Motor neuron (in vitro differentiated cells): ENCODE data around the gene BACH1. TPM values are rescaled to one million over a fixed set of nuclear protein-coding genes. Genes with fewer than 3 reads are reported as not detected.

Experiments used
- ATAC-seq, 8 experiments: fragments of 200-7000 bp; cut with Tn5 transposase; replicated peaks in 6 of 8; 2 replicates each; pipeline ENCODE4 v1.8.0; 2021; ENCODE audit warnings: mild to moderate bottlenecking in 8 of 8, moderate library complexity in 8 of 8
- H3K27ac ChIP-seq, 2 donors: fragments of 250-450 bp; sonication (Bioruptor Pico); 2 replicates each; pipeline ENCODE4 v1.9.0; 2021; ENCODE audit warnings: antibody characterized with exemption in 2 of 2, mild to moderate bottlenecking in 2 of 2, moderate library complexity in 1 of 2
- H3K4me1 ChIP-seq, 2 donors: fragments of 250-450 bp; sonication (Bioruptor Pico); replicated peaks in 1 of 2; 2 replicates each; pipeline ENCODE4 v1.6.1; 2021; ENCODE audit warnings: antibody characterized with exemption in 2 of 2, mild to moderate bottlenecking in 2 of 2, moderate library complexity in 1 of 2
- H3K4me3 ChIP-seq, 5 donors: fragments of 250-450 bp; sonication (Bioruptor Pico); 2 replicates each; pipeline ENCODE4 v1.9.0; 2021; ENCODE audit warnings: antibody characterized with exemption in 5 of 5, mild to moderate bottlenecking in 5 of 5, moderate library complexity in 4 of 5
- whole genome bisulfite sequencing, 10 experiments: fragments of 450-650 bp; shearing (Covaris generic); methylation state at CpG; one replicate each; pipeline ENCODE4 v1.0.0; 2022; 5-methylcytosine and 5-hydroxymethylcytosine counted together
- in situ Hi-C, 9 experiments: fragments of 400-800 bp; cut with MboI; loops; one replicate each; pipeline ENCODE4 v1.15.0; 2021; ENCODE audit warnings: low sequenced_read_pairs in 9 of 9, low pct_unique_long_range_greater_than_20kb in 2 of 9; ENCODE audit not compliant: unreplicated experiment in 9 of 9
- total RNA-seq, 8 experiments: library from RNA; unstranded; fragments of 300-600 nt; gene quantifications; 2 replicates each; pipeline versions ENCODE4 v1.2.3 to v1.2.4, GENCODE V29; 2022

BACH1 gene
- total RNA-seq, 8 experiments from 2014 or later: 26.8 to 64.3 (median 45.7) TPM

DNA sequence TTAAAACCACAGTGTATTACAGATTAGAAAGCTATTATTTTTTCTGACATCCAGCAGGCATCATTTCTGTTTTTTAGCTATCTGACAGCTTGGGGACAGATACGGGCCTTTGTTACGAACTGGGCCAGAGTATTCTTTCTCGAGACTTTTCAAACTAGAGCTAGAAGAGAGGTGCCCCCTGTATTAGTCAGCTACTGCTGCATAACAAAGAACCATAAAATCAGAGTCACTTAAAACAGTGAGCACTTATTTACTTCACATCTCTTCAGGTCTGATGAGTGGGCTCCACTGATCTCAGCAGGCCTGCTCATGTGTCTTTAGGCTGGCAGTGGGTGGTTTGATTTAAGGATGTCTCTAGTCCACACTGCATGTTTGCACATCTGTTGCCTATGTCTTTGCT is 67.8 kb downstream of the BACH1 start:
- Histone ChIP-seq H3K27ac (no peak overlapping the region), H3K4me3 (no peak overlapping the region), H3K4me1 (no peaks in the 10 kb centered on the region)
- 91 to 100% (median 97%) methylated on average over 1 to 3 of the region's 3 CpGs; no CpG with 5 or more reads in 1 of the 10 experiments for WGBS, 10 experiments
- ATAC-seq: no peak
- in situ Hi-C loops: loop anchor here in 2 of 9 experiments (10.0 kb wide), 2 partner anchors 202 to 272 kb away; no protein-coding TSS in a partner anchor

DNA sequence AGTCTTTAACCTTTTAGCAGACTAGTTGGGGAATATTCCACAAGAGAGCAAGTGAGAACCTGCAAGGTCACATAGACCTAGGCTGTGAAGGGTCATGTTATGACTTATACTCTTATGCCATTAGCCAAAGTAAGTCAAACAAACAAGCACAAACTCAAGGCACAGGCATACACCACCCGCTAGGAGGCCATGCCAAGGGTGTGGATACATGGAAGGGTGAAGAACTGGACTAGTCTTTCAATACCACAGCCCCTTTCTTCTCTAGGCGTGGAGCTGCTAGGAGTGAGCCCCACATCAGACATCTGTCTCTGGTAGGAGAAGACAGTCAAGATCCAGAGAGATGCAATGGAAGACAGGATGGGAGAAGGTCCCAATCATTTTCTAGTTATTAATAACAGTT is 68.6 kb downstream of the BACH1 start:
- no peak for ATAC-seq
- in situ Hi-C loops: loop anchor here in 2 of 9 experiments (10.0 kb wide), 2 partner anchors 203 to 273 kb away; no protein-coding TSS in a partner anchor

DNA sequence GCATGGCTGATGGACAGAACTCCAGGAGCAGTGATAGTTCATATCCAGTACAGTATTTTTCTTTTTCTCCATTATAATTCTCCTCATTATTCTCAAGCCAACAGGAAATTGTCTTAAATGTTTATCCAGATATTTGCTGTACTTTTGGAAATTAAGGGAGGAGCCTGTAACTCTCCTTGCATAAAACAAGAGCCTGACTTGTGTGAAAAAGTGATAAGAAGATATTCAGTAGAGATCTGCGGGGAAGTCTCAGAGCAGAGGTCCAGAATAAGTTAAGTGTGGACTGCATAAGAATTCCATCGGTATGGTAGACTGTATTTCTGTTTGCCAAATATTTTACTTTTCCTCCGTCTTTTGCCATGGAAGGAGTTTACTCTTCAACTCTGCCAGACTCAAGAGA is 70.2 kb downstream of the BACH1 start:
- no peak for ATAC-seq
- in situ Hi-C loops: loop anchor here in 2 of 9 experiments (10.0 kb wide), 2 partner anchors 204 to 274 kb away; no protein-coding TSS in a partner anchor
- WGBS, 10 experiments: 79 to 100% (median 93%) methylated on average over 2 to 3 of the region's 3 CpGs; no CpG with 5 or more reads in 4 of the 10 experiments

More for the DNA sequence above, 68.6 kb downstream of the BACH1 start:
- no peak overlapping the region for H3K4me3 ChIP-seq
- WGBS, 10 experiments: 100% methylated on average over 1 to 2 of the region's 2 CpGs; no CpG with 5 or more reads in 6 of the 10 experiments
- no peak overlapping the region for H3K27ac ChIP-seq
- H3K4me1 ChIP-seq: no peaks in the 10 kb centered on the region

DNA sequence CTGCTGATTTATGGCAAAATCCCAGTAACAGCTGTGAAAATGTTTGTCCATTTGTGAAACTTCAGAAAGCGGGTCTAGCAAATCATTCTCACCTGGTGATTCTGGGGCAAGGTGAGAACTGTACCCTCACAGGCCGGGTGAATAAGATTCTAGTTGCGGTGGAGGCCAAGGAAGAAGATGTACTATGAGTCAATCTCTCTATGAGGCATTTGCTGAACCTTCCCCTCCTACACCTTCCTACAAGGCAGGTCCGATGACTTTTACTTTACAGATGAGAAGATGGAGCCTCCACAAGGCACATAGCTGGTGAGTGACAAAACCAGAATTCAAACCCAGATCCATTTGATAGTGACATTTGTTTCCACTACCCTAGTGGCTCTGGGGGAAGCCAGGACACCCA is 72.7 kb downstream of the BACH1 start:
- no peak for ATAC-seq
- no peak overlapping the region for H3K27ac ChIP-seq
- H3K4me3 ChIP-seq: no peak overlapping the region
- no peaks in the 10 kb centered on the region for H3K4me1 ChIP-seq
- whole genome bisulfite sequencing, 10 experiments: 49 to 100% (median 99%) methylated on average over 1 to 4 of the region's 4 CpGs; no CpG with 5 or more reads in 2 of the 10 experiments
- in situ Hi-C loops: loop anchor here in 1 of 9 experiments (10.0 kb wide), 2 partner anchors 207 to 287 kb away; no protein-coding TSS in a partner anchor

More for the DNA sequence above, 70.2 kb downstream of the BACH1 start:
- Histone ChIP-seq H3K4me3 (no peak overlapping the region), H3K4me1 (no peaks in the 10 kb centered on the region), H3K27ac (no peak overlapping the region)

GRCh38 chr21:29372063-29372802 is 73.5 kb downstream of the BACH1 start:
- peak in 6 of 8 experiments; percentile 43 to 97 (median 80) for ATAC-seq
- no peaks in the 10 kb centered on the region for H3K4me1 ChIP-seq
- H3K4me3 ChIP-seq: no peak overlapping the region
- H3K27ac ChIP-seq: no peak overlapping the region
- in situ Hi-C loops: loop anchor here in 1 of 9 experiments (10.0 kb wide), 2 partner anchors 207 to 287 kb away; no protein-coding TSS in a partner anchor
- WGBS, 10 experiments: 7 to 100% (median 64%) methylated on average over 2 to 10 of the region's 11 CpGs; no CpG with 5 or more reads in 1 of the 10 experiments

GRCh38 chr21:29374481-29374880 is 75.8 kb downstream of the BACH1 start:
- peak in 1 of 8 experiments; percentile 23 for ATAC-seq
- H3K4me3 ChIP-seq: no peak overlapping the region
- in situ Hi-C loops: loop anchor here in 1 of 9 experiments (10.0 kb wide), 2 partner anchors 210 to 290 kb away; no protein-coding TSS in a partner anchor
- 79 to 100% (median 80%) methylated on average over 1 of the region's 1 CpG; no CpG with 5 or more reads in 6 of the 10 experiments for WGBS, 10 experiments
- no peak overlapping the region for H3K27ac ChIP-seq
- H3K4me1 ChIP-seq: no peaks in the 10 kb centered on the region

- in situ Hi-C loops: loop anchor here in 1 of 9 experiments (10.0 kb wide), 2 partner anchors 212 to 292 kb away; no protein-coding TSS in a partner anchor
- WGBS, 10 experiments: 20 to 80% (median 71%) methylated on average over 1 to 2 of the region's 3 CpGs; no CpG with 5 or more reads in 3 of the 10 experiments
- Histone ChIP-seq H3K4me1 (no peaks in the 10 kb centered on the region), H3K27ac (no peak overlapping the region), H3K4me3 (no peak overlapping the region)
- ATAC-seq: peak in 3 of 8 experiments; percentile 51 to 76 (median 51)
Measured at GRCh38 chr21:29376556-29376955, 77.8 kb downstream of the BACH1 start.

DNA sequence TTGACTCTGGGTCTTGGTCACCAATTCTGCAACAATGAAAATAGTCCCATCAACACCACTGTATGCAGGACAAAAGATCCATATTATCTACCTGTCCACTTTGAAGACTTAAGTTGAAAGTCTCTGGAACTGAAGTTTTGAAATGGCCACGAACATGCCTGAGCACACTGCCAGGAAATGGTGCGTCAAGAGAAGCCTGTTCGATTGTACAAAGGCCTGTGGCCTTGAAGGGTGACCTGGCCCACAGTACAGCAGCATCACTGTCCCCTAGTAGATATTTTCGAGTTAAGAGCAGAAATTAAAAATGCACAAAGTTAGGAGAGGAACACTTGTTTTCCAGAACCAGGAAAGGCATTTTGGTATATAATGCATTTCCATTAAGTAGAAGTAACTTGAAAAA is 78.5 kb downstream of the BACH1 start:
- ATAC-seq: no peak
- in situ Hi-C loops: loop anchor here in 1 of 9 experiments (10.0 kb wide), 2 partner anchors 212 to 292 kb away; no protein-coding TSS in a partner anchor
- Histone ChIP-seq H3K27ac (no peak overlapping the region), H3K4me1 (no peaks in the 10 kb centered on the region), H3K4me3 (no peak overlapping the region)
- 50 to 95% (median 86%) methylated on average over 1 to 4 of the region's 4 CpGs; no CpG with 5 or more reads in 4 of the 10 experiments for whole genome bisulfite sequencing, 10 experiments

DNA sequence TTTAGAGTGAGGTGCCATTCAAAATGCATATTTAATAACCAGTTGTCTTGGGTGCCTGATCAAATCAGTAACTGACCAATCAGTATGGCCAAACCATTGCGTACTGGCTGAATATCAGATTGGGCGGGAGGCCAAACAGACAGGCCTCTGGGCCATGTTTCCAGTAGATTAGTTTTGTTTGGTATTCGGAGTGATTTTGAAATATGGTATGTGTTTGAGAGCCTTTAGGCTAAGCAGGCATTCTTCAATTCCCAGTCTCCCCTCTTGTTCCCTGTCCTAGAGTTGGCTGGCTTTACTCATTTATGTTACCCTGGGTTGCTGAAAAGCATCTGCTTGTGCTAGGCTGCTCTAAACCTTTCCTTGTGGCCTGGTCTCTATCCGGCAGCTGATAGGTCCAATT is 80.1 kb downstream of the BACH1 start:
- Histone ChIP-seq H3K4me3 (no peak overlapping the region), H3K27ac (no peak overlapping the region), H3K4me1 (no peaks in the 10 kb centered on the region)
- WGBS, 10 experiments: 74 to 100% (median 94%) methylated on average over 1 to 4 of the region's 4 CpGs; no CpG with 5 or more reads in 2 of the 10 experiments
- in situ Hi-C loops: loop anchor here in 1 of 9 experiments (10.0 kb wide), 2 partner anchors 214 to 294 kb away; no protein-coding TSS in a partner anchor
- ATAC-seq: peak in 2 of 8 experiments; percentile 68 to 69

- H3K4me1 ChIP-seq: no peaks in the 10 kb centered on the region
- no peak overlapping the region for H3K4me3 ChIP-seq
- 90 to 100% (median 95%) methylated on average over 1 to 6 of the region's 6 CpGs for WGBS, 10 experiments
- in situ Hi-C loops: loop anchor here in 1 of 9 experiments (10.0 kb wide), 2 partner anchors 215 to 295 kb away; no protein-coding TSS in a partner anchor
- no peak for ATAC-seq
- no peak overlapping the region for H3K27ac ChIP-seq
Measured at GRCh38 chr21:29379517-29380054, 80.9 kb downstream of the BACH1 start.

DNA sequence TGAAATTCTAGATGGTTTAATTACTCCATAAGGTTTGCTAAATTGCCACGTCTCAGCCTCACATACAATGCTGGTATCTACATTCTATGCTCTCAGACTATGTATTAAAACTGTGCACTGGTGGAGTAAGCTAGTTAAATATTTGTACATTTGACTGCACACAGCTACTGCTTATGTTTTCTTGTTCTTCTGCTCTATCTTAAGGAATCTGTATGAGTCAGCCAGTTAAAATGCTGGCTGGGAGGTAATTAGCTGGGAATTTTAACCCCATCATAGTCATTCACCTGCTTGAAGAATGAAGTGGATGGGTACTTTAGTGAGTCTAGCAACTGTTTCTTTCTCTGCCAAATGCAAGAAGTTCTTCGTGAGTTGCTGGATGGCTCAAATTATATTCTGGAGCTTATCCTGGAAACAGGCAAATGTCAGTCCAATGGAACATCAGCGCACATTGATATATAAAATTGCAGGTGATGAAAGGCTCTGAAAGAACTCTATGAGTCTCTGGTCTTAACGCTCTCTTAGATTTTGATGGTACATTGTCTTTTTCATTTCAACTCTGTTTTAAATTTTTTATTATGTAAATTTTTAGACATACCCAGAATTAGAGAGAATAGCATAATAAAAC is 83.4 kb downstream of the BACH1 start:
- ATAC-seq: peak in 2 of 8 experiments; percentile 33 to 36
- no peak overlapping the region for H3K4me3 ChIP-seq
- 73 to 100% (median 100%) methylated on average over 1 to 4 of the region's 4 CpGs for WGBS, 10 experiments
- H3K4me1 ChIP-seq: peaks cover 0 to 5% of the 10 kb centered on the region in 2 donors
- in situ Hi-C loops: no loop called here
- H3K27ac ChIP-seq: no peak overlapping the region

GRCh38 chr21:29384683-29385359 is 86.1 kb downstream of the BACH1 start:
- no peak overlapping the region for H3K4me3 ChIP-seq
- no peak overlapping the region for H3K27ac ChIP-seq
- H3K4me1 ChIP-seq: peaks cover 0 to 5% of the 10 kb centered on the region in 2 donors
- WGBS, 10 experiments: 57 to 100% (median 68%) methylated on average over 1 to 2 of the region's 2 CpGs; no CpG with 5 or more reads in 1 of the 10 experiments
- in situ Hi-C loops: no loop called here
- ATAC-seq: no peak
